Neural cell (in vitro differentiated cells): ENCODE measurements around the gene OMG. TPM values are rescaled to one million over a fixed set of nuclear protein-coding genes. Genes with fewer than 3 reads are reported as not detected.

Experiments
- H2AFZ ChIP-seq: fragments of 200-600, 300-800 bp; sonication (generic), shearing (Covaris generic); 2 replicates; pipeline ENCODE4 v1.6.0; 2014; ENCODE audit warnings: low read depth, mild to moderate bottlenecking, antibody characterized with exemption, low read length, moderate library complexity
- H3F3A ChIP-seq: fragments of 200-600 bp; shearing (Covaris generic); 2 replicates; pipeline ENCODE4 v1.6.1; 2016; ENCODE audit warnings: mild to moderate bottlenecking, moderate library complexity, mixed read lengths, antibody characterized with exemption, low read length; ENCODE audit not compliant: insufficient read depth, poor library complexity, severe bottlenecking
- H3K27ac ChIP-seq: fragments of 200-600, 300-800 bp; sonication (generic), shearing (Covaris generic); 2 replicates; pipeline ENCODE4 v1.5.1; 2014; ENCODE audit warnings: mild to moderate bottlenecking, low read length, moderate library complexity
- H3K27me3 ChIP-seq: fragments of 300-800, 200-600 bp; sonication (generic), shearing (Covaris generic); 2 replicates; pipeline ENCODE4 v1.6.0; 2014; ENCODE audit warnings: mild to moderate bottlenecking, low read depth, low read length, moderate library complexity; ENCODE audit not compliant: insufficient read depth
- H3K36me3 ChIP-seq: fragments of 300-800, 200-600 bp; sonication (generic), shearing (Covaris generic); 2 replicates; pipeline ENCODE4 v1.5.1; 2014; ENCODE audit warnings: mild to moderate bottlenecking, antibody characterized with exemption, low read length, moderate library complexity; ENCODE audit not compliant: insufficient read depth
- H3K4me2 ChIP-seq: fragments of 300-800, 200-600 bp; sonication (generic), shearing (Covaris generic); 2 replicates; pipeline ENCODE4 v1.6.0; 2014; ENCODE audit warnings: mild to moderate bottlenecking, low read length
- H3K4me3 ChIP-seq: fragments of 300-800, 200-600 bp; sonication (generic), shearing (Covaris generic); 2 replicates; pipeline ENCODE4 v1.5.1; 2014; ENCODE audit warnings: mild to moderate bottlenecking, low read length, moderate library complexity
- H3K79me2 ChIP-seq: fragments of 200-600 bp; shearing (Covaris generic); replicated peaks from 2 replicates; pipeline ENCODE4 v1.6.0; 2014; ENCODE audit warnings: mild to moderate bottlenecking, low read length, moderate library complexity; ENCODE audit not compliant: insufficient read depth
- H3K9ac ChIP-seq: fragments of 300-800, 200-600 bp; sonication (generic), shearing (Covaris generic); 2 replicates; pipeline ENCODE4 v1.6.1; 2016; ENCODE audit warnings: mild to moderate bottlenecking, low read length, mixed read lengths
- H3K9me2 ChIP-seq: fragments of 200-600 bp; shearing (Covaris generic); 2 replicates; pipeline ENCODE4 v1.6.1; 2016; ENCODE audit warnings: mild to moderate bottlenecking, low read length, mixed read lengths; ENCODE audit not compliant: insufficient read depth
- H3K9me3 ChIP-seq: fragments of 200-600, 300-800 bp; sonication (generic), shearing (Covaris generic); 2 replicates; pipeline ENCODE4 v1.6.1; 2016; ENCODE audit warnings: mild to moderate bottlenecking, mixed run types, low read length, moderate library complexity, mixed read lengths
- H4K20me1 ChIP-seq: fragments of 200-600 bp; shearing (Covaris generic); 2 replicates; pipeline ENCODE4 v1.6.1; 2016; ENCODE audit warnings: mild to moderate bottlenecking, mixed run types; ENCODE audit not compliant: insufficient read depth
- CTCF ChIP-seq: fragments of 450-650 bp; IDR thresholded peaks from 2 replicates; pipeline ENCODE4 v1.5.1; 2014; ENCODE audit warnings: antibody characterized with exemption, mild to moderate bottlenecking, moderate library complexity; ENCODE audit not compliant: poor library complexity, severe bottlenecking
- EP300 ChIP-seq: fragments of 450-650 bp; conservative IDR thresholded peaks from 2 replicates; pipeline ENCODE4 v1.6.1; 2014; ENCODE audit warnings: antibody characterized with exemption, mild to moderate bottlenecking, moderate library complexity; ENCODE audit not compliant: poor library complexity, severe bottlenecking
- EZH2 ChIP-seq: fragments of 200-600, 300-800 bp; shearing (Covaris generic), sonication (generic); IDR thresholded peaks from 2 replicates; pipeline ENCODE4 v1.6.1; 2014; ENCODE audit warnings: antibody characterized with exemption, low read length, borderline replicate concordance, mild to moderate bottlenecking; ENCODE audit not compliant: insufficient read depth, poor library complexity, severe bottlenecking
- MXI1 ChIP-seq: fragments of 450-650 bp; conservative IDR thresholded peaks from 2 replicates; pipeline ENCODE4 v1.6.1; 2014; ENCODE audit warnings: antibody characterized with exemption, mild to moderate bottlenecking; ENCODE audit not compliant: poor library complexity, severe bottlenecking
- POLR2AphosphoS5 ChIP-seq: IDR thresholded peaks from 2 replicates; pipeline ENCODE4 v1.6.1; 2012
- RAD21 ChIP-seq: fragments of 450-650 bp; conservative IDR thresholded peaks from 2 replicates; pipeline ENCODE4 v1.6.1; 2014; ENCODE audit warnings: antibody characterized with exemption, mild to moderate bottlenecking, moderate library complexity
- REST ChIP-seq: IDR thresholded peaks from 2 replicates; pipeline ENCODE4 v1.6.1; 2012; ENCODE audit warnings: borderline replicate concordance
- SMC3 ChIP-seq: fragments of 450-650 bp; conservative IDR thresholded peaks from 2 replicates; pipeline ENCODE4 v1.6.1; 2014; ENCODE audit warnings: antibody characterized with exemption, mild to moderate bottlenecking, moderate library complexity; ENCODE audit not compliant: poor library complexity
- TAF1 ChIP-seq: IDR thresholded peaks from 2 replicates; pipeline ENCODE4 v1.6.1; 2012; ENCODE audit warnings: low read depth
- polyA plus RNA-seq: library from polyadenylated mRNA; depleted of rRNA; stranded (reverse); fragments of >200 nt; gene quantifications from 2 replicates; pipeline ENCODE4 v1.2.3, GENCODE V29; 2014

OMG gene
- polyA plus RNA-seq, 1 donor from 2014 or later: not detected

GRCh38 chr17:31252741-31253140 lies 44.3 kb downstream of the OMG start:
- Histone ChIP-seq H3K9me2 (no peaks in the 10 kb centered on the region), H3K9ac (no peak overlapping the region), H3K4me3 (no peak overlapping the region), H3K27me3 (no peaks in the 10 kb centered on the region), H3F3A (no peaks in the 10 kb centered on the region), H4K20me1 (no peaks in the 10 kb centered on the region), H3K4me2 (no peak overlapping the region), H3K27ac (no peak overlapping the region), H3K9me3 (no peaks in the 10 kb centered on the region), H3K36me3 (peaks cover 12% of the 10 kb centered on the region), H3K79me2 (no peaks in the 10 kb centered on the region), H2AFZ (no peak overlapping the region)
- TF ChIP-seq EP300 (no peak), RAD21 (no peak), TAF1 (no peak), CTCF (no peak), POLR2AphosphoS5 (no peak), REST (no peak), SMC3 (no peak), EZH2 (no peak), MXI1 (no peak)

DNA sequence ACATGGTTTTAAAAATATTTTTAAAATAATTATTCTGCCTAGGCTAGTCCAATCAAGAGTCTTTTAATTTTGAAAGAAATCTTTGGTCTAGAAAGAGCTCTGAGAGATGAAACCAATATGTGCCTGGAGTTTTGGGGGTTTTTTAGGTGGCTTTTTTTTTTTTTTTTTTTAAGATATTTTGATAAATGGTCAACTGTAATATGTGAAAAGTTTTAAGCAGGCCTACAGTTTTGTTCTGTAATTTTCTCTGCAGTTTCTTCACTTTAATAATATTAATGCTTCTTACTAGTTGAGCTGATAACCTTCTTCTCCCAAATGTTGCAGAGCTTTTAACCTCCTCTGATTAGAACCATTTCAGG lies 45.1 kb downstream of the OMG start:
- Histone ChIP-seq H3K9ac (no peak overlapping the region), H3K27ac (no peak overlapping the region), H3K4me2 (no peak overlapping the region), H2AFZ (no peak overlapping the region), H3K79me2 (no peaks in the 10 kb centered on the region), H3K4me3 (no peak overlapping the region), H3K9me3 (no peaks in the 10 kb centered on the region), H3K36me3 (peaks cover 12% of the 10 kb centered on the region), H3K9me2 (no peaks in the 10 kb centered on the region), H3F3A (no peaks in the 10 kb centered on the region), H4K20me1 (no peaks in the 10 kb centered on the region), H3K27me3 (no peaks in the 10 kb centered on the region)
- TF ChIP-seq RAD21: no peak
- no peak for TF ChIP-seq SMC3
- TF ChIP-seq EP300: no peak
- no peak for TF ChIP-seq EZH2
- no peak for TF ChIP-seq MXI1
- no peak for TF ChIP-seq REST
- TF ChIP-seq CTCF: no peak
- no peak for TF ChIP-seq TAF1
- TF ChIP-seq POLR2AphosphoS5: no peak
